Stimulated activated CD8-positive, alpha-beta memory T cell treated with anti-CD3 and anti-CD28 coated beads, Interleukin-12 subunit alpha, Interleukin-12 subunit beta, amount 100 ng/mL, for 24 hours (primary cell): ENCODE data around the gene MBLAC1.

Source experiments
- DNase-seq: peaks from one replicate; pipeline ENCODE4 v3.0.0-alpha.2; 2020; ENCODE audit errors: extremely low read depth

Gene MBLAC1

DNA sequence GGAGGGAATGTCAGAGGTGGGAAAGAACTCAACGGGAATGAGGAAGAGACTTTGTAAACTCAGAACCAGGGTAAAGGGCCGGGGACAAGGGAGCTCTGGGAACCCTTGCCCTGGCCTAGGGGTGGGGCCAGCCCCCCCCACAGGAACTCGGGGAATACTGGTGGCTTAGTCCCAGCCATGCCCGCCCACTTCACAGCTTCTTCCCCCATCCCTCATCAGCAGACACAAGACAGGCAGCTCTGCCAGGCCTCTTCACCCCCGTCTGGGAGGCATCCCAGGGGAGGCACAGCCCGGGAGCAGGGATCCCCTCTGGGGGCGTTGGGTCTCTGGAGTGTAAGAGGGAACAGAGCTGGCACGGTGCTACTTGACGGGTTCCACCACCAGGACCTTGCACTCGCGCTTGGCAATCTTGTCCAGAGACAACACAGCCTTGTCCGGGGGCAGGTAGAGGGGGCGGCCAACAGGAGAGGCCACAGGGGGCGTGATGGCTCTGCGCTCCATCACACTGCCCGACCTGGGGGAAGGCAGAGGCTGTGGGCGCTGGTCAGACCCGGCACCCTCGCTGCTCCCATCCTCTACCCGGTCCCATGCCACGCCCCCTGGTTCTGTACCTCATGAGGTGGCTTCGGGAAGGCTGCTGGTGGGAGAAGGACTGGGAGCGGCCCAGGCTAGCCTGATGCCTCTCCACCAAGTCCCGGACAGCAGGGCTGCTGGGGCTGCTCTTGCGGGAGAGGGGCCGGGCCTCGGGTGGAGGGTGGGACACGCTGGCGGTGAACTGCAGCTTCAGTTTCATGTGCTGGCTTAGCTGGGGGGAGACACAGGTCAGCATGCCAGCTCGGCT lies 28.1 kb downstream of the MBLAC1 start:
- no peak for DNase-seq

DNA sequence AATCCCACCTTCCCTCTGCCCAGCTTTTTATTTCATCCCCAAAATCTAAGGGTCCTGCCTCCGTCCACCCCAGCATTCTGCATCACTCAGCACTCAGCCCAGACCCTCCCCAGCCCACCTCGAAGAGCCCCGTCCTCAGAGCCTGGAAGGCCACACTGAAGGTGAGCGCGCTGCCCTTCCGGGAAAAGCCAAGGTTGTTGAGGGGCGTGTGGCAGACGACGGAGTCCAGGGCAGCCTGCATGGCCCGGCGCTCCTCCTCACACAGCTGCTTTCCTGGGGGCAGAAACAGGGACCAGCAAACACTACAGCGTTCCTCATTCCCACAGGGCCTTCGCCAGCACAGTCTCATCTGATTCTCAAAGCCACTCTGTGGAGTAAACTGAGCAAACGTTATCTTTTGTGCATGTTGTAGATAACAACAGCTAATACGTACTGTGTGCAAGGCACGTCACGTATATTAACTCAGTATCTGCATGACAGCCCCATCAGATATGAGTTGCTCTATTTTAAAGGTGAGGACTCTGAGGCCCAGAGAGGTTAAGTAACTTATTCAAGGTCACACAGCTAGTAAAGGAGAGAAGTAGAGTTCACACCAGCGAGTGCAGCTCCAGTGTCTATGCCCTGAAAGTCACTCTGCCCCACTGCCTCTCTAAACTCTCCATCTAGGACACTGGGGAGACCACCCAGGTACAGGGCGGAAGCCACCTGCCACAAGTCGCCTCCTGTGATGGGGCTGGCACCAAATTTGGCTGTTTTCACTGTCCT lies 29.0 kb downstream of the MBLAC1 start:
- no peak for DNase-seq

DNA sequence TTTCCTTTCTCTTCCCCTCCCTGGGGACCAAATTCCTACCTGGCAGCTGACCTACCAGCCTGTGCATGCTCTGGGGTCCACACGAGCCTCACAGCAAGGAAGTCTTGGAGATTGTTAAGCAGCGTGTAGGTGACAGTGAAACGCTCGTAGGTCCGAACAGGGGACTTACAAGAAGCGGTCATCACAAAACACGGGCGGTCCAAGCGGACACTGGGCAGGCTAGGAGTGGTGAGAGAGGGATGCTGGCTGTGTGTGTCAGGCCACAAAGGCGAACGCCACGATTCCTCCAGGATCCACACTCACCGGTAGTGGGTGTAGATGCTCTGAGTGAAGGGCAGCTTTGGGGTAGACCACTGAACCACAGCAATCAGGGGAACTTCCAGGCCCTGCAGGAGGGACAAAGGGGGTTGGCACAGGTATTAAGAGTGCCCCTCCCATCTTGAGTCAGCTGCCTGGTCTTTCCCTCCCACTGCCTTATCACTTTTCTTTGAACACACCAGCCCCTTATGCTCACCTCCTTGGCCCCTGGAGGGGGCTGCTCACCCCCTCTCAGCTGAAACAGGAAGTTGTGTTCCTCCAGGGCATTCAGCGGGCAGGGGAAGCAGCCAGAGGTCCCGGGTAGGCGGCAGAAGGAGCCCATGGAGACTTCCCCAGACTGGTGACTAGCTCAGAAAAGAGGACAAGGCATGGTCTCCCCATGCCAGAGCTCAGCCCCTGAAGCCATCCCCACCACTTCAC lies 29.7 kb downstream of the MBLAC1 start:
- DNase-seq = no peak

DNA sequence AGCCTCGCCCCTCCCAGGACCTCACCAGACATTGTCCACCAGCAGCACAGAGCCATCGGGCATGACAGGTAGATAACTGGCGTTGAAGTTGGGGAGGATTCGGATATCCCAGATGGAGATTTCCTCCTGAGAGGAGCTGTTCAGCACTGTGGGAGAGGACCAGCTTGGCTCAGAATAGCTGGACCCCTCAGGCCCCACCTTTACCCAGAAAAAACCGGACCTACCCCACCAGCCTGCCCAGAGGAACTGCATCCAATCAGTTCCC lies 30.2 kb downstream of the MBLAC1 start:
- DNase-seq = no peak

DNA sequence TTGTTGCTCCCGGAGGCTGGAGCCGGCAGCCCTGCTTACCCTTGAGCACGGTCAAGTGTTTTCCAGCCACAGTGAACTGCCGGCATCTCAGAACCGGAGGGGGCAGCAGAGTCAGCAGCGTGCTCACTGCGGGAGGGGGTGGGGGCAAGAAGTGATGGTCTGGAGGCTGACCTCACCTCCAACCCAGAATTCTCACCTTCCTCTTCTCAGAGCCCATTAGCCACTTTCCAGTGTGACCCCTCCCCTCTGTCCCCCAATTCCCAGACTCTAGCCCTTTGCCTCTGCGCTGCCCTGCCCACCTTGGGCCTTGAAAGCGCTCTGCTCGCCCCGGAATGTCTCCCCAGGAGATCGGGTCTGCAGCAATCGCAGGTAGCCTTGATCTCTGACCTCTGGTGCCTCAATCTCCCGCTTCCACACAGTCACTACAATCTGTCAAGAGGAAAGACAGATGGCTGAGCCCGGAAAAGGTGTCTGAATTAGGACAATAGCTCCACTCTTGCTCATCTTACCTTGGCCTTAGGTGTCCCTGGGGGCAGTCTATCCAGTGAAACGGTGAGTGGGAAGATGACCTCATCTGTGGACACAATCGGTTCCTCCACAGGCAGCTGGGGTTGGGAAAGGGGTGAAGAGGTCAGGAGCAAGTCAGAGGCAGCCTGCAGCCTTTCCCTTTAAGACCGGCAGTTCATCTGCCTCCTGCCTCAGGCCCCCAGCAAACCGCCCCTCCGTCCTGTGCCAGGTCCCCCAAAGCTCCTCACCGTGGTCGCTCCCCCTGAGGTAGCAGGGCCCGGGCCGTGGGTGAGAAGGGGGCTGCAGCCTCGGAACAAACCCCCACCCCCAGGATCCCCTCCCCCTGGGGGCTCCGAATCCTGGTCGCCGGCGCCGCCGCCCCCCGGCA lies 30.8 kb downstream of the MBLAC1 start:
- no peak for DNase-seq

DNA sequence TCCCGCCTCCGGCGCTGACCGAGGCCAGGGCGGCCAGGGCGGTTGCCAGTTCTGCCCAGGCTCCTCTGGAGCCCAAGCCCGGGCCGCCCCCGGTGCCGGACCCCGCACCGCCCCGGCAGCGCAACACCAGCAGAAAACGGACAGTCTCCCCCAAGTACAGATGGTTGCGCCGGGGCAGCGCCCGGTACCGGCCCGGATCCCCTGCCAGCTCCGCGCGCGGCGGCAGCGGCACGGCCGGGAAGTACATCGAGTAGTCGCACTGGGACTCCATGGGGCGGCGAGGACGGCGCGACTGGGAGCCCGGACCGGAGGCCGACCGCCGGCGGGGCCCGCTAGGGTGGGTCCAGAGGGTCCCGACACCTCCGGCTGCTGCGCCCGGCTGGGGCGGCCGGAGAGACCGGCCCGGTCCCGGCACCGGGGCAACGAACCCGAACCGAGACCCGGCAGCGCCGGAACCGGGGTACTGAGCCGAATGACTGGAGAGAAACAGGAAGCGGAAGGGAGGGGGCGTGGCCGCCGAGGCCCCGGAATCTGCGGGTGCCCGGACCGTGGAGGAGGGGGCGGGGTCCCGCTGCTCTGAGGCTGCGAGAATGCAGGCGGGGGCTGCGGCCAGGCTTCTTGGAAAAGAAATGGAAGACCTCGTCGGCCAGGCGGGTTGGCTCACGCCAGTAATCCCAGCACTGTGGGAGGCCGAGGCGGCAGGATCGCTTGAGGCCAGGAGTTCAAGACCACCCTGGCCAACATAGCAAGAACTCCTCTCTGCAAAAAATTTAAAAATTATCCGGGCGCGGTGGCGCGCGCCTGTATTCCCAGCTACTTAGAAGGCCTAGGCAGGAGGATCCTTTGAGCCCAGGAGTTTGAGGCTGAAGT lies 31.7 kb downstream of the MBLAC1 start, which contains the start of gene TRAPPC14:
TSS of gene TRAPPC14 (minus strand) at position 495 of the 870 bp plus-strand sequence. CDS start at position 271, 224 bp downstream.
- DNase-seq = peak; percentile 87

DNA sequence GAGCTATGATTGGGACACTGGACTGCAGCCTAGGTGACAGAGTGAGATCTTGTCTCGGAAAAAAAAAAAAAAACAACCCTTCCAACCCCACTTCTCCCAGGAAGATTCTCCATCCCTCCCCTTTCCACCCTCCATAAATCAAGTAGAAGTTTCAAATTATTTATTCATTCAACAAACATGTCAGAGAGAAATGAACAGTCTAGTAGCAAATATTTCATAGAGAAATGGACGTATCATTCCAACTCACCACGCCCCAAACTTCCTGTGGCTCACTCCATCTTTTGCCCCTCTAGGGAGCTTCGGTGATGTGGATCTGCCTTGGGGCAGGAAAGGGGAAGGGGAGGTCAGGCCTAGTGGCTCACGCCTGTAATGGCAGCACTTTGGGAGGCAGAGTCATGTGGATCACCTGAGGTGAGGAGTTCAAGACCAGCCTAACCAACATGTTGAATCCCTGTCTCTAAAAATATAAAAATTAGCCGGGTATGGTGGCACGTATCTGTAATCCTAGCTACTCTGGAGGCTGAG lies 32.4 kb downstream of the MBLAC1 start:
- no peak for DNase-seq

DNA sequence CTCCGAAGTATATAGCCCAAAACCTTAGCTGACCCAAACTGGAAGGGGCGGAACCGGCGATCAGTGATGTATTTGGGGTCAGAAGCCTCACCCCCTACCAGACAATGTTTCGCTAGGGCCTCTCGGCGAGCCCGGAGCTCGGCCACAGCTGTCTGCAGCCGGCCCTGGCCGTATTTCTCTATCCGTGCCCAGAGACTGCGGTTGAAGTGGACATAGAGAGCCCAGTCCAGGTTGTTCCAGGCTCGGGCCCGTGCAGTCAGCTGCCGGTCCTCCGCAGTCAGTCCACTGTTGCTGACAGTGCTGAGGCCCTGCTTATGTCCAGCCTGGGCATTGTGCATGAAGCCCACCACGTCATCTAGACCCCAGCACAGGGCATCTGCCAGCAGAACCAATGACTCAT lies 33.3 kb downstream of the MBLAC1 start:
- no peak for DNase-seq

DNA sequence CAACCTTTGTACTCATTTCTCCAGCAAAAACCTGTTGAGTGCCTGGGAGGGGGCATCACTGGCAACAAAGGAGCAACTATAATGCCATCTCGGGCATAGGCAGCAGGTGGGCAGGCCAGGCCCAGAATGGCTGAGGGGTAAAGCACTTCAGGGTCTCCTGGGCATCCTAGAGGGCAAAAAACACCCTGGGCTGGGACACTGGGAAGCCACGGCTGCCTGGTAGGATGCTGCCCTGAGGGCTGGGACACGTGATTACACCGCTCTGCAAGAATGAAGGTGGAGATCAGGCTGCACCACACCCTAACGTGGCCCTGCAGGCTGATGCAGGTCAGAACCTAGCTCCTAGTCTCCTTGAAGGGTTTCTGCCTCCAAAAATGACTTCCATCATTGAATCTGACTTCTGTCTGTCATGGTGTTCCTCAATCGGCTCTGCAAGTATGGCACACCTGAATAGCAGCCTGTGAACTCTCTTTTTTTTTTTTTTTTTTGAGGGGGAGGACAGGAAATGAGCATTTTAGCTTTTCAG lies 36.3 kb downstream of the MBLAC1 start:
- no peak for DNase-seq

DNA sequence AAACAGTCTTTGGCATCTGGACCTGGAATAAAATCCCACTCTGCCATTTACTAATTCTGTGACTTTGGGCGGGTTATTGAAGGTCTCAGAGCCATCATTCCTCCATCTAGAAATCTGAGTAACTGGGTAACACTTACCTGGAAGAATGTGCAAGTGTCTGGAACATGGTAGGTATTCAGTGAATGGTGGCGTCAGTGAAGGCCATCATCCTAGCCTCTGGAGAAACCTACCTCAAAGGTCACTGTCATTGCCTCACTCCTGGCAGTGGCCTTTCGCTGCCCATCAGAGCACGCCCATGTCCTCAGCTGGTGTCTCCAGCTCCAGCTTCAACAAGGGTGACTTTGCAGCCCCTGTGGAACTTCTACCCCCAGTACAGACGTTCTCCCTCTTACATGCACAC lies 37.1 kb downstream of the MBLAC1 start:
- no peak for DNase-seq

DNA sequence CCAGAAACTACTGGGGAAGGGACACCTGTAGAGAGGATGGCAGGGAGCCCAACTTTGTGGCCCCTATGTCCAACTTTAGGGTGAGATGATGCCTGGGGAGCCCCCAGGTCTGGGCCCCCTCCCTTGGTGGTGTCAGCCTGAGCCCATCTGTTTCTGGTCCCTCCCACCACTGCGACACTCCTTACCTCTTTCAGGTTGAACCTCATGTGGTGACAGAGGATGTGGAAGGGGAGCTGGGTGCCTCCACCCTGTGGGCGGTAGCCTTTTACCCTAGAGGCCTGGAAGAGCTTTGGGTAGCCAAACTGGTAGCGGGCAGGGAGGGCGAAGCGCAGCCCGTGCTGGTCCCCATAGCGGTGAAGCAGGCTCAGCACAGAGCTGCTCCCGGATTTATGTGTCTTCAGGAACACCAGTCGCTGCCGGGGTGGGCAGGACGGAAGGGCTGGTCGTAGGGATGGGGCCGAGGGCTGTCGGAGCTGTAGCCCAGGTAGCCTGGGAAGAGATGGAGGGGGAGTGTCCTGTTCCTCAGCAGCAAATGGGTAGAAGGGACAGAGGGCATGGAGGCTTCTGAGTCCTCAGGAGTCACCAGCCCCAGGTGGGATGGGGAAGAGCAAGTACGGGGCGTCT lies 39.7 kb downstream of the MBLAC1 start:
- no peak for DNase-seq

DNA sequence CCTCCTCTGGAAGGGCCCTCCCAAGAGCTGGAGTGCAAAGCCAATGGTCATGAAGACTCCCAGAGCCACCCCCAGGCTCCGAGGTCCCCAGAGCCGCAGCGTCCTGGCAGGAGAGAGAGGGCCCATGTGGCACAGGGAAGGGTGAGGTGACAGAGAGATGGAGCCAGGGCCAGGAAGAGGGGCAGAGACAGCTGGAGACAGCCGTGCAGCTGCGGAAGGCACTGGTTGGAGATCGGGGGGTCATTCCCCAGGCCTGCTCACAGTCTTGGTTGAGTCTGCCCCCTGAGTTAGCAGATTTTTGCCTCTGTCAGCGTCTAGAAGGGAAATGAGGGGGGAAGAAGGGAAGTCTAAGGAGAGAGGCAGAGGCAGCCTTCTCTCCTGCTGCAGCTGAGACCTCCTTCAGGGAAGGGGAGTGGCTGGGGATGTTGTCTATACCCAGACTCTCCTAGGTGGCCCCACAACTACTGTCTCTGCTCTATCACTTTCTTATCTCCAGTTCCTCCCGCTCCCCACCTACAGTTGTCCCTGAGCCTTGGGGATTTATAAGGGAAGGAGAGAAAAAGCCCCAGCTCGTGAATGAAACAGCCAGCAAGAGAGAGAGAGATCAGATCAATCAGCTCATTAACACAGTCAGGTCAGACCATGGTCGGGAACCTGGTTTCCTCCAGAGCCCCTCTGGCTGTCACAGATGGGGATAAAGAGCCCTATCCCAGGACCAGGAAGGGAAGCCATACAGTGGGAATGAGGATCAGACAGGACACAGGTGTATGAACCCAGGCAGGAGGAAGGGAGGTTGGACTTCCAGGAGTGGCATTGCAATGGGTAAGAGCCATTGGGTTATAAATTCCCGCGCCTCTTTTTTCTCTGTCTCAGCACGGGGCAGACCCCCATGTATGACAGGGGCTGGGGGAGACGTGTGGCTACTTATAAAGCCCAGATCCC lies 40.5 kb downstream of the MBLAC1 start:
- no peak for DNase-seq

DNA sequence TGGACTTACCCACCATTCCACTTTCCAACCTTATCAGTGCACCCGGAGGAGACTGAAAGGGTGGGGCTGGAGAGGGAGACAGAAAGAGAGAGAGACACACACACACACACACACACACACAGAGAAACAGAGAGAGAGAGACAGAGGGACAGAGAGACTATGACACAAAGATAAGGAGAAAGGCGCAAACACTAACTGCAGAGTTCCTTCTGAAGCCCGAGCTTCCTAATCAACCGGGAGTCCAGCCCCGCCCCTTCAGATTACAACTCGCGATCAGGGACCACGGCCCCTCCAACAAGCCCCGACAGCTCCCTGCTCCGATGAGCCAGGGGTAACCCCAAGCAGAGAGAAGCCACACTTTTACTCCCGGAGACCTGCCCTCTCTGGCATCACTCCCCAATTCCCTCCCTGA lies 41.2 kb downstream of the MBLAC1 start:
- no peak for DNase-seq

DNA sequence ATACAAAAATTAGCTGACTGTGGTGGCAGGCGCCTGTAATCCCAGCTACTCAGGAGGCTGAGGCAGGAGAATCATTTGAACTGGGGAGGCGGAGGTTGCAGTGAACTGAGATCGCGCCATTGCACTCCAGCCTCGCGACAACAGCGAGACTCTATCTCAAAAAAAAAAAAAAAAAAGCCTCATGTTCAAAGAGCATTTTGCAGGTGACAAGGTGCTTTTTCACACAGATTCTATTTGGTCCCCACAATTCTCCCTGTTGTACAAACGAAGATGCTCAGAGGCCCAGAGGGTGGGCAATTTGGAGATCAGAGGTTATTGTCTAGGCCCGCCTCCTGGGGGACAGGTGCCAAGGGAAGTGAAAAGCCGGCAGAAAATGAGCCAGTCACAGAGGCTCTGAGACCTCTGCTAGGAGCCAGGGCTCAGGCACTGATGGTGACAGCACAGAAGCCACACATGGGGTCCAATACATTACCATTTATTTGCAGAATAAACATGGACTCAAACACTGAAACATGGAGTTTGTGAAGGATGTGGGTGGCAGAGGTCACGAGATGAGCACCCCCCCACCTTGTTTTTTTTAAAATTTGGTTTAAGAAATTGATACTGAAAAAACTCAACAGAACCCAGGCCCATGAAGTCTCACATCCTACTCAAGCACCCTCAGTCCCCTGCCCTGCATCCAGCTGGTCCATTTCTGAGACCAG lies 42.5 kb downstream of the MBLAC1 start:
- DNase-seq = no peak

DNA sequence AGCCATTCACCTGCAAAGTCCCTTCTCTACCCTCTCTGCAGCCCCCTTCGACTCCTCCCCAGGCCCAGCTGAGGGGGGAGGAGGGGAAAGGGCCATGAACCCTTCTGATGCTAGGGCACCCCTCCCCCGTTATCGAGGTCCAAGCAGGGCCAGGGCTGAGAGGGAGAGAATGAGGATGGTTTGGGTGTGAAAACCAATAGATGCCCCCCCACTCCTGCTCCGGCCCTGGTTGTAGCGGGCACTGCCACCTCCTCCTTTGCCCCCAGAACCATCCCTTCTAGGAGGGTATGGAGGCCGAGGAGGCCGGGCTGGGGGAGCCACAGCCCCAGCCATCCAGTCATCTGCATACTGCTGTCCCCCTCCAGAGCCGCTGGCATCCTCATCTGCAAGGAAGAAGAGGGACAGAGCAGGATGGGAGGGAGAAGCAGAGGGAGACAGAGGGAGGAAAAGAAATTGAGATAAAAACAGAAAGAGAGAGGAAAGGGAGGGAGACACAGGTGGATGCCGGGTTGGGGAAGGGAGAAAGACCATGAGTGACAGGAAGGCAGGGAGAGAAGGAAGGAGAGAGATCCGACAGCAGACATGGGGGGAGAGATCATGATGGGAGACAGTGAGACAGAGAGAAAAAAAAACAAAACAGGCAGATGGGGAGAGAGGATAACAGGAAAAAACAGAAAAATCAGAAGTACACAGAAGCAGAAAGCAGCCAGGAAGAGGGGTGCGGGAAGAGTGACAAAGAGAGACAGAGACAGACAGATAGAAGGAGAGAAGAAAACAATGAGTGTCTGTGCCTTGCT lies 43.5 kb downstream of the MBLAC1 start:
- no peak for DNase-seq

DNA sequence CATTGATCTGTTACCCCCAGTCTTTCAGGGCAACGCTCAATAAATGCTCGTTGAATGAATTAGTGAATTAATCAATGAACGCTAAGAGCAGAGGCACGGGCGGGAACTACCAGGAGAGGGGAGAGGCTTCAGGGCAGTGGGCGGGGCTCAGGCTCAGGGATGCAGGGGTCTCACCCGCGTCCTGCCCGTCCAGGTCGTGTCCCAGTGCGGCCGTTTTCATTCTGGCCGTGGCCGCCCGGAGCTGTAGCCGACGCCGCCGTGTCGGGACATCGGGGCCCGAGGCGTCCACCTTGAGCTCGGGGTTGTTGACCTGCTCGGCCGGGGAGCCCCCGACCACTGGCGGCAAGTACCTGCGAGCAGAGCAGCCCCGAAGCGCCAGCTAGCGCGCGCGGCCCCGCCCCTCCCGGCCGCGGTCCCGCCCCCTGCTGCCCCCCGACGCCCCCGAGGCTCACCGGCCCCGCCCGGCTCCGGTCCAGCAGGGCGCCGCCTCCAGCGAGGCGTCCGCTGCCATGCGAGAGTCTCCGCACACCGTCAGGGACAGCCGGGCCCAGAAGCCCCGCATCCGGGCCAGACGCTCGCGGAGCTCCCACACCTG lies 44.4 kb downstream of the MBLAC1 start:
- no peak for DNase-seq

DNA sequence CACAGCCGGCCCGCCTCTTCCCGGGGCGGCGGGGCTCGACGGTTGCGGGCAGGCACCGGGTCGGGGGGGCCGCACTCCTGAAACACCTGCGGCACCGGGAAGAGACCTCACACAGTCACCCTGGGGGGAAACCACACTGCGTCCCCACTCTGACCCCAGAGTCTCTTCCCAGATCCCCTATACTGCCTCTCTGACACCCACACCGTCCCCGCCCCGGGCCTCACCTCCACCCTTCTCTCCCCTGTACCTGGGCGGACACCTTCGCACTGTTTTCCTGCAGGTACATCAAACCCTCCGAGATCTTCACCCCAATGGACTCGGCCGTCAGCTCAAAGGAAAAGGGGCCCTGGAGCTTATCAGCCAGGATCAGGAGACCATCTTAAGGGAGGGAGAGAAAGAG lies 45.1 kb downstream of the MBLAC1 start:
- no peak for DNase-seq
